ENCODE measurements around the gene VTI1B.

DNA sequence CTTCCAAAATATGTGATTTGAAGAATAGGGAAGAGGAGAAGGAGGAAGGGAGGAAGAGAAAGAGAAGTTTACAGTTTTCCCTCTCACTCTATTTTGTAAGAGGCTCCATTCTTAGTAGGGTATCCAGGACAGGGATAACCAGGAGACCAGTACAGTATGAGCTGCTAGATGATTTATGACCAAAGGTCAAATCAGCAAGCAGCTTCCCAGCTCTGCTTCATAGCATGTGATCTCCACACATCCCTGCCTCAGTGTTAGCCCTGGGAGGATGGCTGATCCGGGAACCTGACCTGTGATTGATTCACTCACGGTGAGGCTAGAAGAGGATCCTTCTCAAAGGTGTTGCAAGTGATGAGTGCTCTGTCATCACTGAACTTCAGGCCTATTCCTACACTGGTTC lies 43.8 kb upstream of the VTI1B start:
- TF ChIP-seq POLR2A (IDR thresholded peaks at IDR 0.05; ENCODE audit: low read depth, low read length) (no peak), POLR2AphosphoS5 (IDR thresholded peaks at IDR 0.05; ENCODE audit: low read depth, low read length) (no peak), POU2F2 (IDR thresholded peaks at IDR 0.05; ENCODE audit: low read depth, low read length) (no peak), TAF1 (IDR thresholded peaks at IDR 0.05; ENCODE audit: low read depth, low read length) (no peak), SPI1 (IDR thresholded peaks at IDR 0.05; ENCODE audit: low read depth, low read length) (no peak), PAX5 (IDR thresholded peaks at IDR 0.05; ENCODE audit: insufficient read depth, low read length, severe bottlenecking) (no peak)

Data from GM12891 (cell line).